SK-N-SH (cell line): ENCODE measurements around the gene TUBB6. TPM values are rescaled to one million over a fixed set of nuclear protein-coding genes. Genes with fewer than 3 reads are reported as not detected.

Source experiments
- CTCF ChIA-PET: fragments of 300-600, 350-600 bp; formaldehyde crosslinking; extraction: SDS; loops from one replicate; lab custom pipeline; 2021; lab: Yijun Ruan, JAX
- POLR2A ChIA-PET: fragments of 350-600 bp; sonication (Branson Sonifier 250); formaldehyde crosslinking; extraction: SDS; loops from one replicate; lab custom pipeline; 2020; ENCODE audit warnings: antibody characterized with exemption, inconsistent platforms; lab: Yijun Ruan, JAX
- DNase-seq: peaks from one replicate; pipeline ENCODE4 v3.0.0; 2012
- H2AFZ ChIP-seq: fragments of 200-600 bp; sonication (generic); 2 replicates; pipeline ENCODE4 v1.8.1; 2016; ENCODE audit warnings: antibody characterized with exemption, mild to moderate bottlenecking, low read depth
- H3F3A ChIP-seq: fragments of 200-600 bp; sonication (generic); replicated peaks from 2 replicates; pipeline ENCODE3; 2016; ENCODE audit warnings: antibody characterized with exemption, mild to moderate bottlenecking; ENCODE audit not compliant: insufficient read depth
- H3K27ac ChIP-seq, 2 experiments: fragments of 200-500 bp in 1 of 2; fragments of 200-600 bp in 1 of 2; sonication (Bioruptor generic) in 1 of 2; sonication (generic), shearing (Covaris generic) in 1 of 2; 2 replicates each; pipeline versions ENCODE4 v1.5.1 to v1.6.1; 2014 to 2016; ENCODE audit warnings: low read depth in 2 of 2, inconsistent platforms in 1 of 2, low read length in 1 of 2, mild to moderate bottlenecking in 1 of 2, mixed read lengths in 1 of 2
- H3K27me3 ChIP-seq: fragments of 200-600 bp; sonication (generic), shearing (Covaris generic); 2 replicates; pipeline ENCODE4 v1.6.1; 2016; ENCODE audit warnings: mixed run types; ENCODE audit not compliant: insufficient read depth
- H3K36me3 ChIP-seq, 2 experiments: fragments of 200-500 bp in 1 of 2; fragments of 200-600 bp in 1 of 2; sonication (Bioruptor generic) in 1 of 2; sonication (generic) in 1 of 2; replicated peaks in 1 of 2; 2 replicates each; pipeline versions ENCODE3 to v1.5.1; 2014 to 2016; ENCODE audit warnings: low read length in 1 of 2, mild to moderate bottlenecking in 1 of 2; ENCODE audit not compliant: insufficient read depth in 2 of 2, control insufficient read depth in 1 of 2
- H3K4me1 ChIP-seq, 2 experiments: fragments of 200-500 bp in 1 of 2; fragments of 200-600 bp in 1 of 2; sonication (Bioruptor generic) in 1 of 2; sonication (generic), shearing (Covaris generic) in 1 of 2; 2 replicates each; pipeline versions ENCODE4 v1.5.1 to v1.6.1; 2014 to 2016; ENCODE audit warnings: low read depth in 1 of 2, low read length in 1 of 2, mixed run types in 1 of 2; ENCODE audit not compliant: insufficient read depth in 2 of 2, control insufficient read depth in 1 of 2
- H3K4me2 ChIP-seq: fragments of 200-600 bp; sonication (generic), shearing (Covaris generic); 2 replicates; pipeline ENCODE4 v1.6.1; 2017; ENCODE audit warnings: mixed run types
- H3K4me3 ChIP-seq, 2 experiments: fragments of 200-500 bp in 1 of 2; fragments of 200-600 bp in 1 of 2; sonication (Bioruptor generic) in 1 of 2; sonication (generic), shearing (Covaris generic) in 1 of 2; 2 replicates each; pipeline versions ENCODE4 v1.5.1 to v1.8.1; 2014 to 2016; ENCODE audit warnings: low read depth in 2 of 2, inconsistent platforms in 1 of 2, low read length in 1 of 2, mild to moderate bottlenecking in 1 of 2, mixed read lengths in 1 of 2, moderate library complexity in 1 of 2
- H3K79me2 ChIP-seq: fragments of 200-600 bp; sonication (generic); 2 replicates; pipeline ENCODE4 v1.8.1; 2017; ENCODE audit warnings: mild to moderate bottlenecking; ENCODE audit not compliant: insufficient read depth
- H3K9ac ChIP-seq: fragments of 200-600 bp; sonication (generic); 2 replicates; pipeline ENCODE4 v1.6.1; 2017; ENCODE audit warnings: mixed run types
- H3K9me2 ChIP-seq: fragments of 200-600 bp; sonication (generic); 2 replicates; pipeline ENCODE4 v1.6.1; 2017; ENCODE audit warnings: mixed run types
- H3K9me3 ChIP-seq: fragments of 200-600 bp; sonication (generic); 2 replicates; pipeline ENCODE4 v1.6.1; 2017; ENCODE audit warnings: mixed run types, mild to moderate bottlenecking, moderate library complexity
- H4K20me1 ChIP-seq: fragments of 200-600 bp; sonication (generic); 2 replicates; pipeline ENCODE4 v1.6.1; 2017; ENCODE audit warnings: mild to moderate bottlenecking, mixed run types; ENCODE audit not compliant: insufficient read depth
- GATA2 ChIP-seq: sonication (generic); formaldehyde crosslinking; IDR thresholded peaks from 2 replicates; pipeline ENCODE4 v1.5.0; 2020; ENCODE audit warnings: mild to moderate bottlenecking, missing genetic modification reagents
- MAX ChIP-seq: IDR thresholded peaks from 2 replicates; pipeline ENCODE4 v1.4.0; 2012; ENCODE audit warnings: low read depth
- MEF2A ChIP-seq: IDR thresholded peaks from 2 replicates; pipeline ENCODE4 v1.4.0; 2012; ENCODE audit warnings: low read depth, borderline replicate concordance
- MXI1 ChIP-seq: IDR thresholded peaks from 2 replicates; pipeline ENCODE4 v1.6.1; 2012; ENCODE audit warnings: mild to moderate bottlenecking, low read depth, low read length, improper control_type of control experiment
- NFIC ChIP-seq: IDR thresholded peaks from 2 replicates; pipeline ENCODE4 v1.4.0; 2012; ENCODE audit warnings: borderline replicate concordance
- NRF1 ChIP-seq: IDR thresholded peaks from 2 replicates; pipeline ENCODE4 v1.6.1; 2012; ENCODE audit warnings: low read depth, mild to moderate bottlenecking, low read length
- POLR2AphosphoS5 ChIP-seq: IDR thresholded peaks from 2 replicates; pipeline ENCODE4 v1.6.1; 2012; ENCODE audit warnings: low read depth, low read length
- RFX5 ChIP-seq: IDR thresholded peaks from 2 replicates; pipeline ENCODE4 v1.6.1; 2012; ENCODE audit warnings: mild to moderate bottlenecking, improper control_type of control experiment, low read length
- TEAD4 ChIP-seq: IDR thresholded peaks from 2 replicates; pipeline ENCODE4 v1.4.0; 2012; ENCODE audit warnings: mild to moderate bottlenecking, borderline replicate concordance; ENCODE audit not compliant: insufficient read depth
- USF2 ChIP-seq: fragments of 150-350 bp; IDR thresholded peaks from 2 replicates; pipeline ENCODE4 v1.6.1; 2017; ENCODE audit warnings: antibody characterized with exemption, low read length, low read depth, borderline replicate concordance
- WGBS: methylation state at CpG from one replicate; pipeline ENCODE4 v1.1.6; 2017; ENCODE audit warnings: low lambda C conversion rate; 5-methylcytosine and 5-hydroxymethylcytosine counted together
- polyA plus RNA-seq, 3 experiments: library from polyadenylated mRNA; depleted of rRNA; stranded (reverse); fragments of >200 nt; gene quantifications; 2 replicates each; pipeline ENCODE4 v1.2.3, GENCODE V29; 2012
- TF ChIP-seq, protein P1 (sequence below): IDR thresholded peaks from 2 replicates; pipeline ENCODE4 v1.4.0; 2012; ENCODE audit warnings: low read depth, borderline replicate concordance

TUBB6 gene
- polyA plus RNA-seq, 1 of the 3 experiments (the other 2 are of a cell fraction), result 387 TPM

- Histone ChIP-seq H3K9ac (no peak overlapping the region), H3K27ac (no peak overlapping the region), H3K4me2 (no peak overlapping the region), H4K20me1 (no peaks in the 10 kb centered on the region), H3K4me1 (peaks cover 0 to 1% of the 10 kb centered on the region in 2 experiments; a peak in 1 of 4 replicates), H3K9me2 (no peaks in the 10 kb centered on the region), H3K27me3 (no peaks in the 10 kb centered on the region), H2AFZ (no peak overlapping the region), H3K36me3 (no peaks in the 10 kb centered on the region), H3K79me2 (no peaks in the 10 kb centered on the region), H3F3A (no peaks in the 10 kb centered on the region), H3K9me3 (no peaks in the 10 kb centered on the region), H3K4me3 (no peak overlapping the region)
- CTCF ChIA-PET, result interaction anchor here (0.8 to 3.0 kb wide), 2 partner anchors 11 to 1524 kb away, joined by 3 to 9 read pairs; no protein-coding TSS in a partner anchor
- 94% methylated on average over 15 of the region's 26 CpGs for WGBS
- POLR2A ChIA-PET, result no interaction called here
- DNase-seq, result no peak
- TF ChIP-seq MXI1 (no peak), NFIC (no peak), MAX (no peak), MEF2A (no peak), RFX5 (no peak), USF2 (no peak), GATA2 (CRISPR knock-in tag) (no peak), POLR2AphosphoS5 (no peak), TEAD4 (no peak)
- TF ChIP-seq, protein P1, sequence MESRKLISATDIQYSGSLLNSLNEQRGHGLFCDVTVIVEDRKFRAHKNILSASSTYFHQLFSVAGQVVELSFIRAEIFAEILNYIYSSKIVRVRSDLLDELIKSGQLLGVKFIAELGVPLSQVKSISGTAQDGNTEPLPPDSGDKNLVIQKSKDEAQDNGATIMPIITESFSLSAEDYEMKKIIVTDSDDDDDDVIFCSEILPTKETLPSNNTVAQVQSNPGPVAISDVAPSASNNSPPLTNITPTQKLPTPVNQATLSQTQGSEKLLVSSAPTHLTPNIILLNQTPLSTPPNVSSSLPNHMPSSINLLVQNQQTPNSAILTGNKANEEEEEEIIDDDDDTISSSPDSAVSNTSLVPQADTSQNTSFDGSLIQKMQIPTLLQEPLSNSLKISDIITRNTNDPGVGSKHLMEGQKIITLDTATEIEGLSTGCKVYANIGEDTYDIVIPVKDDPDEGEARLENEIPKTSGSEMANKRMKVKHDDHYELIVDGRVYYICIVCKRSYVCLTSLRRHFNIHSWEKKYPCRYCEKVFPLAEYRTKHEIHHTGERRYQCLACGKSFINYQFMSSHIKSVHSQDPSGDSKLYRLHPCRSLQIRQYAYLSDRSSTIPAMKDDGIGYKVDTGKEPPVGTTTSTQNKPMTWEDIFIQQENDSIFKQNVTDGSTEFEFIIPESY, result no peak
Observed at GRCh38 chr18:12276736-12277554, 31.1 kb upstream of the TUBB6 start.

GRCh38 chr18:12278215-12278671, 29.8 kb upstream of the TUBB6 start:
- DNase-seq, result no peak
- Histone ChIP-seq H3K4me3 (no peak overlapping the region), H3K27me3 (no peaks in the 10 kb centered on the region), H3K9me3 (no peaks in the 10 kb centered on the region), H3K4me1 (peaks cover 0 to 11% of the 10 kb centered on the region in 2 experiments; a peak in 2 of 4 replicates), H3K79me2 (no peaks in the 10 kb centered on the region), H3K36me3 (no peaks in the 10 kb centered on the region), H4K20me1 (no peaks in the 10 kb centered on the region), H2AFZ (0 out of 2 replicates have a peak overlapping the region, but pooled peaks have one; percentile 21), H3K27ac (peak overlapping the region in 1 of 2 experiments; percentile 48; a peak in 1 of 4 replicates), H3K9ac (no peak overlapping the region), H3F3A (no peaks in the 10 kb centered on the region), H3K9me2 (no peaks in the 10 kb centered on the region), H3K4me2 (no peak overlapping the region)
- POLR2A ChIA-PET, result no interaction called here
- no peak for TF ChIP-seq NRF1
- 0 out of 2 replicates have a peak, but pooled peaks have one; percentile 23 for TF ChIP-seq MAX
- WGBS, result 85% methylated on average over 4 of the region's 7 CpGs
- CTCF ChIA-PET, result interaction anchor here (1.1 to 3.0 kb wide), 3 partner anchors 9 to 50 kb away, joined by 3 to 9 read pairs (median 3); no protein-coding TSS in a partner anchor
